ENCODE data around the gene GALR2.
"Not testable (repeated sequence)": the region's sequence is repeated elsewhere in the genome, so short reads cannot be mapped to it uniquely, and the experiment has no call there.

GALR2 gene

GRCh38 chr17:76049836-76050537, 24.6 kb upstream of the GALR2 start:
- H3K4me1 ChIP-seq (ENCODE audit: control insufficient read depth in 5 of 5, insufficient read depth in 5 of 5, low read length in 5 of 5): no peaks in the 10 kb centered on the region
- no peaks in the 10 kb centered on the region for H3K9me3 ChIP-seq (ENCODE audit: control insufficient read depth in 5 of 5, low read length in 5 of 5)
- H3K9ac ChIP-seq (ENCODE audit: low read length in 5 of 5): no peak overlapping the region
- no peak overlapping the region for H3K27ac ChIP-seq (ENCODE audit: low read depth, low read length)
- peaks cover 19 to 92% (median 77%) of the 10 kb centered on the region in 5 donors for H3K36me3 ChIP-seq (ENCODE audit: control insufficient read depth in 5 of 5, insufficient read depth in 5 of 5, low read length in 5 of 5)
- H3K4me3 ChIP-seq (ENCODE audit: low read depth in 1 of 5, low read length in 5 of 5): no peak overlapping the region
- no peaks in the 10 kb centered on the region for H3K27me3 ChIP-seq (ENCODE audit: control insufficient read depth in 5 of 5, insufficient read depth in 4 of 5, low read length in 5 of 5)

- Histone ChIP-seq H3K27me3 (ENCODE audit: control insufficient read depth in 5 of 5, insufficient read depth in 4 of 5, low read length in 5 of 5) (no peaks in the 10 kb centered on the region), H3K27ac (ENCODE audit: low read depth, low read length) (no peak overlapping the region), H3K9me3 (ENCODE audit: control insufficient read depth in 5 of 5, low read length in 5 of 5) (no peaks in the 10 kb centered on the region), H3K4me3 (ENCODE audit: low read depth in 1 of 5, low read length in 5 of 5) (no peak overlapping the region), H3K9ac (ENCODE audit: low read length in 5 of 5) (no peak overlapping the region), H3K4me1 (ENCODE audit: control insufficient read depth in 5 of 5, insufficient read depth in 5 of 5, low read length in 5 of 5) (no peaks in the 10 kb centered on the region), H3K36me3 (ENCODE audit: control insufficient read depth in 5 of 5, insufficient read depth in 5 of 5, low read length in 5 of 5) (peaks cover 19 to 90% (median 73%) of the 10 kb centered on the region in 5 donors)
These were observed 23.8 kb upstream of the GALR2 start for GRCh38 chr17:76050538-76051467.

- no peaks in the 10 kb centered on the region for H3K9me3 ChIP-seq (ENCODE audit: control insufficient read depth in 5 of 5, low read length in 5 of 5)
- peaks cover 26 to 90% (median 74%) of the 10 kb centered on the region in 5 donors for H3K36me3 ChIP-seq (ENCODE audit: control insufficient read depth in 5 of 5, insufficient read depth in 5 of 5, low read length in 5 of 5)
- H3K27me3 ChIP-seq (ENCODE audit: control insufficient read depth in 5 of 5, insufficient read depth in 4 of 5, low read length in 5 of 5): no peaks in the 10 kb centered on the region
- no peaks in the 10 kb centered on the region for H3K4me1 ChIP-seq (ENCODE audit: control insufficient read depth in 5 of 5, insufficient read depth in 5 of 5, low read length in 5 of 5)
- H3K9ac ChIP-seq (ENCODE audit: low read length in 5 of 5): no peak overlapping the region
- no peak overlapping the region for H3K27ac ChIP-seq (ENCODE audit: low read depth, low read length)
- no peak overlapping the region for H3K4me3 ChIP-seq (ENCODE audit: low read depth in 1 of 5, low read length in 5 of 5)
These were observed 23.0 kb upstream of the GALR2 start for GRCh38 chr17:76051561-76051960.

GRCh38 chr17:76053246-76054111, 21.1 kb upstream of the GALR2 start:
- H3K27me3 ChIP-seq (ENCODE audit: control insufficient read depth in 5 of 5, insufficient read depth in 4 of 5, low read length in 5 of 5): no peaks in the 10 kb centered on the region
- H3K9me3 ChIP-seq (ENCODE audit: control insufficient read depth in 5 of 5, low read length in 5 of 5): no peaks in the 10 kb centered on the region
- H3K4me1 ChIP-seq (ENCODE audit: control insufficient read depth in 5 of 5, insufficient read depth in 5 of 5, low read length in 5 of 5): no peaks in the 10 kb centered on the region
- no peak overlapping the region for H3K4me3 ChIP-seq (ENCODE audit: low read depth in 1 of 5, low read length in 5 of 5)
- H3K9ac ChIP-seq (ENCODE audit: low read length in 5 of 5): no peak overlapping the region
- peaks cover 34 to 92% (median 77%) of the 10 kb centered on the region in 5 donors for H3K36me3 ChIP-seq (ENCODE audit: control insufficient read depth in 5 of 5, insufficient read depth in 5 of 5, low read length in 5 of 5)
- H3K27ac ChIP-seq (ENCODE audit: low read depth, low read length): peak overlapping the region; percentile 35

GRCh38 chr17:76054112-76054476, 20.5 kb upstream of the GALR2 start:
- H3K36me3 ChIP-seq (ENCODE audit: control insufficient read depth in 5 of 5, insufficient read depth in 5 of 5, low read length in 5 of 5): peaks cover 30 to 92% (median 77%) of the 10 kb centered on the region in 5 donors
- peak overlapping the region; percentile 35 for H3K27ac ChIP-seq (ENCODE audit: low read depth, low read length)
- H3K4me1 ChIP-seq (ENCODE audit: control insufficient read depth in 5 of 5, insufficient read depth in 5 of 5, low read length in 5 of 5): no peaks in the 10 kb centered on the region
- H3K9me3 ChIP-seq (ENCODE audit: control insufficient read depth in 5 of 5, low read length in 5 of 5): no peaks in the 10 kb centered on the region
- no peak overlapping the region for H3K4me3 ChIP-seq (ENCODE audit: low read depth in 1 of 5, low read length in 5 of 5)
- no peak overlapping the region for H3K9ac ChIP-seq (ENCODE audit: low read length in 5 of 5)
- no peaks in the 10 kb centered on the region for H3K27me3 ChIP-seq (ENCODE audit: control insufficient read depth in 5 of 5, insufficient read depth in 4 of 5, low read length in 5 of 5)

GRCh38 chr17:76056882-76057281, 17.7 kb upstream of the GALR2 start:
- H3K27me3 ChIP-seq (ENCODE audit: control insufficient read depth in 5 of 5, insufficient read depth in 4 of 5, low read length in 5 of 5): no peaks in the 10 kb centered on the region
- no peak overlapping the region for H3K27ac ChIP-seq (ENCODE audit: low read depth, low read length)
- H3K4me1 ChIP-seq (ENCODE audit: control insufficient read depth in 5 of 5, insufficient read depth in 5 of 5, low read length in 5 of 5): no peaks in the 10 kb centered on the region
- H3K9ac ChIP-seq (ENCODE audit: low read length in 5 of 5): no peak overlapping the region
- H3K9me3 ChIP-seq (ENCODE audit: control insufficient read depth in 5 of 5, low read length in 5 of 5): no peaks in the 10 kb centered on the region
- peaks cover 36 to 92% (median 74%) of the 10 kb centered on the region in 5 donors for H3K36me3 ChIP-seq (ENCODE audit: control insufficient read depth in 5 of 5, insufficient read depth in 5 of 5, low read length in 5 of 5)
- no peak overlapping the region for H3K4me3 ChIP-seq (ENCODE audit: low read depth in 1 of 5, low read length in 5 of 5)

GRCh38 chr17:76058264-76058663, 16.3 kb upstream of the GALR2 start:
- not testable (repeated sequence) for H3K27me3 ChIP-seq (ENCODE audit: control insufficient read depth in 5 of 5, insufficient read depth in 4 of 5, low read length in 5 of 5); H3K9me3 ChIP-seq (ENCODE audit: control insufficient read depth in 5 of 5, low read length in 5 of 5); H3K4me3 ChIP-seq (ENCODE audit: low read depth in 1 of 5, low read length in 5 of 5); H3K9ac ChIP-seq (ENCODE audit: low read length in 5 of 5); H3K4me1 ChIP-seq (ENCODE audit: control insufficient read depth in 5 of 5, insufficient read depth in 5 of 5, low read length in 5 of 5); H3K27ac ChIP-seq (ENCODE audit: low read depth, low read length)
- peaks cover 36 to 90% (median 74%) of the 10 kb centered on the region in 5 donors for H3K36me3 ChIP-seq (ENCODE audit: control insufficient read depth in 5 of 5, insufficient read depth in 5 of 5, low read length in 5 of 5)

GRCh38 chr17:76063875-76064546, 10.6 kb upstream of the GALR2 start:
- H3K4me3 ChIP-seq (ENCODE audit: low read depth in 1 of 5, low read length in 5 of 5): no peak overlapping the region
- H3K27ac ChIP-seq (ENCODE audit: low read depth, low read length): no peak overlapping the region
- no peaks in the 10 kb centered on the region for H3K9me3 ChIP-seq (ENCODE audit: control insufficient read depth in 5 of 5, low read length in 5 of 5)
- no peaks in the 10 kb centered on the region for H3K27me3 ChIP-seq (ENCODE audit: control insufficient read depth in 5 of 5, insufficient read depth in 4 of 5, low read length in 5 of 5)
- no peak overlapping the region for H3K9ac ChIP-seq (ENCODE audit: low read length in 5 of 5)
- H3K4me1 ChIP-seq (ENCODE audit: control insufficient read depth in 5 of 5, insufficient read depth in 5 of 5, low read length in 5 of 5): no peaks in the 10 kb centered on the region
- H3K36me3 ChIP-seq (ENCODE audit: control insufficient read depth in 5 of 5, insufficient read depth in 5 of 5, low read length in 5 of 5): peaks cover 33 to 88% (median 73%) of the 10 kb centered on the region in 5 donors

GRCh38 chr17:76065775-76066174, 8.8 kb upstream of the GALR2 start:
- peaks cover 26 to 71% (median 60%) of the 10 kb centered on the region in 5 donors for H3K36me3 ChIP-seq (ENCODE audit: control insufficient read depth in 5 of 5, insufficient read depth in 5 of 5, low read length in 5 of 5)
- no peaks in the 10 kb centered on the region for H3K9me3 ChIP-seq (ENCODE audit: control insufficient read depth in 5 of 5, low read length in 5 of 5)
- H3K4me1 ChIP-seq (ENCODE audit: control insufficient read depth in 5 of 5, insufficient read depth in 5 of 5, low read length in 5 of 5): peaks cover 0 to 6% (median 6%) of the 10 kb centered on the region in 5 donors
- H3K9ac ChIP-seq (ENCODE audit: low read length in 5 of 5): no peak overlapping the region
- no peak overlapping the region for H3K27ac ChIP-seq (ENCODE audit: low read depth, low read length)
- no peaks in the 10 kb centered on the region for H3K27me3 ChIP-seq (ENCODE audit: control insufficient read depth in 5 of 5, insufficient read depth in 4 of 5, low read length in 5 of 5)
- no peak overlapping the region for H3K4me3 ChIP-seq (ENCODE audit: low read depth in 1 of 5, low read length in 5 of 5)
